ENCODE measurements around the gene TRABD2B.

Gene TRABD2B

DNA sequence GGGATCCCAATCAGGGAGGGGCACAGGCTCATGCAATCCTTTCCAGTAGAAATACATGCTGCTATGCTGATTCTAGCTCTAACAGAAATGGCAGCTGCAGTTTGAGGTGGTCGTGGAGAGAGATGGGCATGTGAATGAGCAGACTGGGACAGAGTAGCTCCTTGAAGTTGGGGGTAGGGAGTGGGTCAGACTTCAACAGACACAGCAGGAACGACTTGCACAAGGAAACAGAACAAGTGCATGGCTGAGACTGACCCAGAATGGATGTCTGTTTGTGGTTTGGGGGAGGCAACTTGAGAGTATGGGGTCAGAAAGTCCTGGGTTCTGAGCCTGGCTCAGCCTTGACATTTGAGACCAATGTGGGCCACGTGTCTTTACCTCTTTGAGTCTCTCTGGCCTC lies 25.1 kb upstream of the TRABD2B start:
- DNase-seq: no peak

DNA sequence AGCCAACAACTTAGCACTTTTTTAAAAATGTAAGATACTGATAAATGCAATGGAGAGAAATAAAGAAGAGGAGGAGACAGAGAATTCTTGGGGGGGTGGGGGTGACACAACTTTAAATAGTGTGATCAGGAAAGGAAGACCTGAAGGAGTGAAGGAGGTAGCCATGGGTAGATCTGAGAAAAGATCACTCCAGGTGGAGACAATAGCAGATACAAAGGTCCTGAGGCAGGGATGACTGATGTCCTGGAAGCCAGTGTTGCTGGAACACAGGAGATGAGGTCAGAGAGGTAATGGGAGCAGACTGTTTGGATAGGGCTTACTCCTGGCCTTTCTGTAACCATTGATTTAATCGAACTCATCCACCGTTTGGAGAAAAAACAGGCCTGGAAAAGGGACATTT lies 24.6 kb upstream of the TRABD2B start:
- DNase-seq: no peak

DNA sequence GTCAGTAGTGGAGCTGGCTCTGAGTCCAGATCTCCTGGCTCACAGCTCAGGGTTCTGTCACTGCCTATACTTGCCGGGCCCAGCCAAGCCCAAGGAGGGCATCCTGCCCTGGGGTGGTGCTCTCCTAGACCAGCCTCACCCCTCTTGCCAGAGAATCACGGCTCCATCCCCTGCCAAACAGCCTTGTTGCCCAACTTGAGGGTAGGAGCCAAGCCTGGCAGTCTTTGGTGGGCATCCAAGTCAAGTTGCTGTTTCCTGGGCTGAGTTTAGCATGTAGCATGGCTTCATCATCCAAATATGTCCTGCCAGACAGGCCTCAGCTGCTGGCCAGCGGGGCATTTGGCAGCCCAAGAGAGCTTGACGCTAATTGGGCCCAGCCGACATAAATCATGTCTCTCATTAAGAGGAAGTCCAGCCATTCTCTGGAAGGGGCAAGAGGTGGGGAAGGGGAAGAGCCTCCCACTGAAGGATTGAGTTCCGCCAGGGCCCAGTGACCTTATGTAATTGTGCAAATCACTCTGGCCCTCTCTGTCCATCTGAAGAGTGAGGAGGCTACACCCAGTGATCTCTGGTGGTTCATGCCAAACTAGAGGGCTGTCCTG lies 22.6 kb upstream of the TRABD2B start:
- DNase-seq: peak in 20 of 58 donors; percentile 7 to 65 (median 28)

DNA sequence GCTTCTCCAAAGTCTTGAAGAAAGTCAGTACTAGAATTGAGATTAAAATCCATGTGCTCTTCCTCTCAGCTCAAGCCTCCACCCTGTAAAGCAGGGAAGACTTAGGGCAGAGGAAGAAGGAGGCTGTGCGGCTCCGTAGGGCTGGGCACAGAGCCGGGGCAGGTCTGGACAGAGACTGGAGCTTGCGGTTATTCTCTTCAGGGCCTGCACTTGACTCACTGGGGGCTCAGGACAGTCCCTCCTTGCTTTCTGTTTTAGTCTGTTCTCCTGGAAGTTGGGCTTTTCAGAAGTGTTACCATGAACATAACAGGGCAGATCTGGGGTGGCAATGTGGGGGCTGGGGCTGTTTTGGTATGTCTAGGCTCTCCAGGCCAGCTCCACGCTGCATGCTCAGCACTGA lies 21.6 kb upstream of the TRABD2B start:
- DNase-seq: no peak

DNA sequence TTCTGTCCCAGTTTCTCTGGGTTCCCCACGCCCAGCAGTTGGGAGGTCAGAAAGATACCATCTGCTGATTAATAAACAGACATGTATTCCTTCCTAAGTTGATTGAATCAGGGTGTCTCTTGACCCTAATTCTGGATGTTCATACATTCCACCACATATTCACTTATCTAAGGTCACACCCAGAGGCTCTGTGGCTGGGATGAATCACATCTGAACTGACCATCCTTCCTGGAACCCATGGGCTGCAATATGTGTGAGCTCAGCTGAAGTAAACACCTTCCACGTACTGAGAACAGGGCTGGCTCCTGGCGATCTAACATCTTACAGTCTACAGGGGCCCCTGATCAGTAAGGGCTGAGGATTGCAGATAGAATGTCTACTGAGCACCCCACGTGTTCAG lies 20.5 kb upstream of the TRABD2B start:
- no peak for DNase-seq

DNA sequence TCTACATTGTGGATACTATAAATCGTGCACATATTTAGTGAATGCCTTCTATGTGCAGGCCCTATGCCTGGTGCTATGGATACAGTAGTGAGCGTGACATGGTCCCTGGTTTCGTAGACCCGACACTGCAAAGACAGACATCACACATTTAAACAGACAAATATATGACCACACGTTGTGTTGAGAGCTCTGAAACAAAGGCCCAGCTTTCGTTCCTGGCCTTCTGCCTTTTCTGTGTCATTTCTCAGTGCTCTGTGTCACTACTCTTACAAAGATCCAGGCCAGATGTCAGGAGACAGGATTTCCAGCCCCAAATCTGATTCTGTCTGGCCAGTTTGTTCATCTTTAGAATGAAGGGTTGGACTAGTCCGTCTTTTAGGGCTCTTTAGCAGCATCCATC lies 19.3 kb upstream of the TRABD2B start:
- no peak for DNase-seq

DNA sequence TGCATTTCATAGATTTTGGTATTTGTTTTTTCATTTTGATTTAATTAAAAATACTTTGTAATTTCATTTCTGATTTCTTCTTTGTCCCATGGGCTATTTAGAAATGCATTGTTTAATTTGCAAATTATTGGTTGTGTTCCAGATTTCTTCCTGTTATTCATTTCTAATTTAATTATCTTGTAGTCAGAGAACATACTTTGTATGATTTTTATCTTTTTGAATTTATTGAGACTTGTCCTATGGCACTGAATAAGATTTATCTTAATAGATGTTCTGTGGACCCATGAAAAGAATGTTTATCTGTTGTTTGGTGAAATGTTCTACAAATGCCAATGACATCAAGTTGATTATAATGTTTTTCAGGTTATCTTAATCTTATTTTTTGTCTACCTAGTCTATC lies 16.1 kb upstream of the TRABD2B start:
- no peak for DNase-seq

DNA sequence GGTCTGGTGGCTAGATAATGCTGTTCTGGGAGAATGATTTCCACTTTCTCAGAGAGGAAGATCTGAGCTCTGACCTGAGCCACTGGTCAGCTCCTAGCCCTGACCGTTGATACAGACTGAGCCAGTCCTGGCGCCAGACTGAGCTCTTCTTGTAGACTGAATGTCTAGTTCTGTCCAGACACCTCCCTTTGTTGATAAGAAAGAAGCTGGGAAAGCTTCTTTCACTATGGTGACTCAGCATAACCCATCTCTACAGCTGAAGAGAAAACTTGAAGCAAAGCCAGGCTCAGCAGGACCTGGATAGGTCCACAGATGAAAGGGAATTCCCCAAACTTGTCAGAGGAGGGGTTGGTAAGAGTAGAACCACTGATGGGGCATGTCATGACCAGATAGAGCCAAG lies 9.9 kb upstream of the TRABD2B start:
- no peak for DNase-seq

DNA sequence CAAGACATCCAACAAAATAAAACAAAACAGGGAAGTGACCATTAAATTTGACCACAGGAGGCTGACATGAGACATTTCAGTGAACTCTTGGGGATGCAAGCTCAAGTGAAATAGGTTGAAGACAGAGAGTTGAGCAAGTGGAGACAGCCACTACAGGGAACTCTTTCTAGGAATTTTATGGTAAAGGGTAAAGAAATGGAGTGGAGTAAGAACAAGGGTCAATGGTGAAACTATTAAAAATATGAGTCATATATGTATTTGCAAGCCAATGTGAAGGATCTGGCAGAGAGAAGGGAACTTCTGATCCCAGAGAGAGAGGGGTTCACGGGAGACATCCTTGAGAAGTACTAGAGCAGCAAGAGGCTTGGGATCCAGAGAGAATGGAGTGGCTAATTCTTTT lies 9.1 kb upstream of the TRABD2B start:
- DNase-seq: no peak

DNA sequence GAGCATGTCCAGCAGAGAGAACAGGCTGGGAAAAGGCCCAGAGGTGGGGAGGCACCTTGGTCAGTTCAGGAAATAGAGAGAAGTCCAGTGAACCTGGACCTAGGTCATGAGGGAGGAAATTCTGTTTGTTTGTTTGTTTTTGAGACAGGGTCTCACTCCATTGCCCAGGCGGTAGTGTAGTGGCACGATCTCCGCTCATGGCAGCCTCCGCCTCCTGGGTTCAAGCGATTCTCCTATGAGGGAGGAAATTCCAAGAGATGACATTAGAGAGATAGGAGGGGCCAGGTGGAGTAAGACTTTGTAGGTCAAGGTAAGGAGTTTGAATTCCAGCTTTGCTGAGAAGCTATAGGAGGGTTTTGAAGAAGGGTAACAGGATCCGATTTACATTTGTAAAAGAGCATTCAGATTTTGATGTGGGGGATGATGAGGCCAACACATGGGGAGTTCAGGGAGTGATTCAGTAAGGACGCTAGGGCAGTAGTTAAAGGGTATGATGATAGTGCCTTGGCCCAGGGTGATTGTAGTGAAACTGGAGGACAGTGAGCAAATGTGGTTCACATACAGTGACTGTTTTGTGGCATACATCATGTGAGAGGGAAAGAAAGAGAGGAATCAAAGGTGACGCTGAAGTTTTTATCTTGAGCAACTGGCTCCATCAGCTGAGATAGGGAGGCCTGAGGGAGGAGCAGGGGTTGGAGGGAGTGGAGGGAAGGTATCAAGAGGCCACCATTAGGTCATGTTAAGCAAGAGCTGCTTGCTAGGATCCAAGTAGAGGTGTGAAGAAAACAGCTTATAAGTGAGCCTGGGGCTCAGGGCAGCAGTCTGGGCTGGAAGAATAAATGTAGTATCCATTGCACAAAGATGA lies 8.3 kb upstream of the TRABD2B start:
- no peak for DNase-seq

DNA sequence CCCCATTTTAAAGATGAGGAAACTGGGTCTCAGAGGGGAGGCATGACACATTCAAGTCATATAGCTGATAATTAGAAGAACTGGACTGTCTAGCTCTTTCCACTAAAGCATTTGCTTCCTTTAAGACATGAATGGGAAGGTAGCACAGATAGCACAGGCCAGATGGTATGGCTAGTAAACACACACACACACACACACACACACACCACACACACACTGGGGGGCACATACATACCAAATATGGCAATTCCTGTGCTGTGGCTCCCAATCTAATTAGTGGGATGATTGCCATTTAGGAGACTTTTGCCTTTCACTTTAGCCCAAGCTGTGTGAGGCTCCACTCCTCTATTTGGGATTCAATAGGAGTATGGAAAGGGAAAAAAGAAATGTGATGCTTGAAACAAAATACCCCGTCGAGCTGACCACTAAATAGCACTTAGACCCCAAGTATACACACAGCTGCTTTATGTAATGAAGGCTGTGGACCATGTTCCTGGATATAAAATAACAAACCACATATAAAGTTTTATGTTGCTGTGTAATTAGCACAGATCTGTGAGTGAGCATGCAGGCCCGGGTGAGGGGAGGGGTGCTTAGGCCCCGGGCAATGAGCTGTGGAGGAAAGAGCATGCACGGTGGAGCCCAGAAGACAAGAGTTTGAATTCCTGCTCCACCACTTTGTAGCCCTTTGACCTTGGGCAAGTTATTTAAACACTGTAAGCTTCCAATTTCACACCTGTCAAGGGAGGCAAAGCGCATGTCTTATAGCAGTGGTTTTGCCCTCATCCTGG lies 6.8 kb upstream of the TRABD2B start:
- no peak for DNase-seq

DNA sequence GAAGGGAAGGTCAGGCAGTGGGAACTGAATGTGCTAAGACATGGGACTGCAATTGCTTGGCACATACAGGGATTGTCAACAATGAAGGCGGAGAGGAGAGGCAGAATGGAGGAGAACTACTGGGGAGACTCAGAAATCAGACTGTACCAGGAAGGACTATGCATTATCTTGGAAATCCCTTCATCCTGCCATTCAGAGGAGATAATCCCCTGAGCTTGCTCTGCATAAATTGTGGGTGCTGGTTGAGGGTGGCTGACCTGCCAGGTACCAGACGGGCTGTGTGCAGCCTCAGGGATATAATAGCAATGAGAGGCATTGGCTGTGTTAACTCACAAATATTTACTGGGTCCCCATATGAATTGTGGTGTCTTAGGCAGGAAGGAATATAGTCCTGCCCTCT lies 5.0 kb upstream of the TRABD2B start:
- DNase-seq: no peak

DNA sequence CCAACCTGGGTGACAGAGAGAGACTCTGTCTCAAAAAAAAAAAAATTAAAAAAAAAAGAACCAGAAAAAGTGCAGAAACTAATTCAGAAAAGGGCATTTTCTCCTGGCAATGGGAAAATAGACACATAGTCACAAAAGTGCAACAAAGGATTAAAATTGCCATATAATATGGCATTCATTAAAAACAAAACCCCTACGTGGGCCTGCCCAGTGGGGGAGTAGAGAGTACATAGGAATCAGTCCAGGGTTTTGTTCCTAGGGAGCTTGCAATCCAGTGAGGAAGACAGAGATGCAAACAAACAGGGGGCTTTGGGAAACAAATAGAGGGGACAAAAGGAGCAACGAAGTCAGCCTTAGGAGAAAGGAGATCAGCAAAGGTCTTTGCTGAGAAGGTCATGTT lies 4.5 kb upstream of the TRABD2B start:
- DNase-seq: no peak

DNA sequence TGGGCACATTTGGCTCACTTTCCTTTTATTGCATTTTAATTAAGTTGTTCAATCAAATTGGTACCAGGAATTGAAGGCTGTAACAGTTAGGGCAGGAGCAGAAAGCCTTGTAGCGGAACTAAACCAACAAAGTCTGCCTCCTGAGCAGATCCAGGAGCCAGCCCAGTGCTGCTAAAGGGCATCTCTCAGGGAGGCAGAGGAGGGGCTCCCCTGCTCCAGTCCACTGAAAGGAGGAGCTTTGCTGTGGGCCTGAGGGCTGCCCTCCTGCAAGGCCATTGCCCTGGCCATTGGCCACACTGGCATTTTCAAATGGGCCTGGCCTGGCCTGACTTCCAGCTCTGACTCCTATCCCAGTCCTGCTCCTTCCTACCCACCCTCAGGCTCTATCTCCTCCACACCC lies 3.7 kb upstream of the TRABD2B start:
- no peak for DNase-seq

DNA sequence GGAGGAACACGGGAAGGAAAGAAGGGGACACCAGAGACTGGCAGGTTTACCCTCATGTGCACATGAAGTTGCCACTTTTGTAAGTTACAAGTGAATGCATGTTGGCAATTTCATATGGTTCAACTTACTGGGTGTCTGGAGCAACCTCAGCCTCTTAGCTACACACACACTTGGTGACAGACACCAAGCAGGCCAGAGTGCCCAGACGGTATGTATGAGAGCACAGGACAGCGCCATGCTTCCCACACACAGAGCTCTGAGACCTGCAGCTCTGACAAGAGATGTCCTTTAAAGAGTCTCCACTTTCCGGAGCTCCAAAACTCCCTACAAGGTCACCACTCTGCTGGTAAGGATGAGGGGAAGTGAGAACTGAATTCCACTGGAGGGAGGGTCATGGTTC lies 1.9 kb upstream of the TRABD2B start:
- no peak for DNase-seq

DNA sequence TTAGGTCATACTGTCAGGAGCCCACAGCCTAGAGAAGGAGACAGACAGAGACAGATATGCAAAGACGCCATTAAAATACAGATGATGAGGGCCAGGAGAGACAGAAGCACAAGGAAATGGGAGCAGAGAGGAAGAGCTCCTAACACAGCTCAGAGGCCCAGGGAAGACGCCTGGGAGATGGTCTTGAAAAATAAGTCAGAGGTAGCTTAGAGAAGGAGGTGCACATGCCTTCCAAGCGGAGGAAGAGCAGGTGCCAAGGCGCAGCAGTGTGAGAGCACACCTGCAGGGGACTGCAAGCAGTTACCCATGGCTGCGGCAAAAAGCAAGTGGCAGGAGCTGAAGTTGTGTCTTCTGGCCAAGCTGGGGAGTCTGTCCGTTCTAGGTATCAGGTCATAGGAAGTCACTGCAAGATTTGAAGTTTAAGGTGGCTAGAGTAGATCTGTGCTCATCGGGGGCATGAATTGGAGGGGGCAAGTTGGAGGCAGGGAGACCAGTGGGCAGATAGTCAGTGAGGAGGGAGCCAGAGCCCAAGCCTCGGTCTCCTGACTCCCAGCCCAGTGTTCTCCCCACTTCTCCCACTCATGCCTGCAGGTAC lies 1.3 kb upstream of the TRABD2B start:
- no peak for DNase-seq

DNA sequence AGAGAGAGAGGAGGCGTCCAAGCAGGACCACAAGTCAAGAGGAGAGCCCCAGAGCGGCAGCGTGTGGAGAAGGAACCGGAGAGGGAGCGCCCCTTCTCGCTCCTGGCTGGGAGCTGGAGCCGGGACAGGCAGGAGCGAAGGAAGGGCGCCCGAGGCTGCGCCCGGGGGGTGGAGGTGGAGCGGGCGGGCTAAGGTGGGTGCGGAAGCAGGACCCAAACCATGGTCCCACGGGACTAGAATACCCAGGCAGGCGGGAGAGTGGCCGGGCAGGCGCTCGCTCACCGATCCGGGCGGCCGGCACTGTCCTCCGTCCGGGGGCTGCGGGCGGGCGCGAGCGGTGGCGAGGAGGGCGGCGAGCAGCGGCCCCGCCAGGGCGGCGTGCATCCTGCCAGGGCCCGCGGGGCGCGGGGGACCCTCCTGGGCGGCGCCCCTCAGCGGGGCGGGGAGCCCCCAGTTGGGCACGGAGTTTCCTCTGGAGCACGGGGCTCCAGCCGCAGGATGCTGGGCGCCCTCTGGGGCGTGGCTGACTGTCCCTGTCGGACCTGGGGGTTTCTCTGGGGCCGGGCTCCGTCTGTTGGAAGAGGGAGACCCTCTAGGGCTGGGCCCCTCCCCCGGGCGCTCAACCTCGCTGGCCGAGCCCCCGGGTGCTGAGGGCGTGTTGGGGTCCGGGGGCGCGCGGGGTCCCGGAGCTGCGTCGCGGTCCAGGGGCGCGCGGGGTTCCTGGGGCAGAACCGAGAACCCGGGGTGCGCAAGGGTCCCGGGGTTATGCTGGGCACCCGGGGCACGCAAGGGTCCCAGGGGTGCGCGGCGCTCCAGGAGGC lies 569 bp downstream of the TRABD2B start:
- no peak for DNase-seq

DNA sequence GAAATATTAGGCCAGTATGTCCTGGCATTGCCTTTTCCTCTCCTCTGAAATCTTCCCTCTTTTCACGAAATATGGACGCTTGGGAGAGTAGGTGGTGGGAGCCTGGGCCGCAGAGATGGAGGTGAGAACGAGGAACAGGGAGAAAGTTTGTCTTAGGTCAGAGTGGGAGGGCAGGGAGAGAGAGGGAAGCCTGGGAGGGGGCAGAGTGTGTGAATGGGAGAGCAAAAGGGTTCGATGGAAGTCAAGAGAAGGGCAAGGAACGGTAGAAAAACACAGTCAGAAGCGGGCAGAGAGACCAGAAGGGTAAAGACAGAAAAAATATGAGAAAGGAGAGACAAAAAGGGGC lies 1.2 kb downstream of the TRABD2B start:
- no peak for DNase-seq

DNA sequence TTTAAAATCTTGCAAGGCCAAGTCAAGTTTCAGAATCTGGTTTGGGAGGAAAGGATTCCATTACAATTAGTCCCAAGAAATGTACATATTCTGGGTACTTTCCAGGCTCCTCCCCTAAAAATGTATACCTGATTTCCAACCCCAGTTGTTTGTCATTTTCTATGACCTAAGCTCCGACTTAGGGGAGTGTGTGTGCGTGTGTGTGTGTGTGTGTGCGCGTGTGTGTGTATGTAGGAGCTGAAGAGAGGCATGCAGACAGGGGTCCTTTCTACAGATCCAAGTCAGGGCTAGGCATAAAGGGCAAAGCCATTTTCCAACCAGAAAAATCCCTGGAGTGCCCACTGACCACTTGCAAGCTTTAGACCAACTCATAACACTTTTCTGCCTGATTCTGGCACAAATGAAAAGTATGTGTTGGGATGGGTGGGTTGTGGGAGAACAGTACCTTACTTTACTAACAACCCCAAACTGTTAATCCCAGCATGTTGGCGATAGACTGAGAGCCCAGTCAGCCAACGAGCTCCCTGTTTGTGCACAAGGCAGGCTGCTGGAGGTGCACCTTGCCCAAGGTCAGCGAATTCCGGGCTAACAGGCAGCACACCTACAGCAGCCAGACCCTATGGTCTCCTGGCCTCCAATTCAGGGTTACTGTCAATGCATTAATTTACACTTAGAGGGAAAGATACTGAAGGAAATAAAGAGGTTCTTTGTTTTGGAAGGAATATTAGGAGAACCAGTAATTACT lies 1.7 kb downstream of the TRABD2B start:
- DNase-seq: no peak

DNA sequence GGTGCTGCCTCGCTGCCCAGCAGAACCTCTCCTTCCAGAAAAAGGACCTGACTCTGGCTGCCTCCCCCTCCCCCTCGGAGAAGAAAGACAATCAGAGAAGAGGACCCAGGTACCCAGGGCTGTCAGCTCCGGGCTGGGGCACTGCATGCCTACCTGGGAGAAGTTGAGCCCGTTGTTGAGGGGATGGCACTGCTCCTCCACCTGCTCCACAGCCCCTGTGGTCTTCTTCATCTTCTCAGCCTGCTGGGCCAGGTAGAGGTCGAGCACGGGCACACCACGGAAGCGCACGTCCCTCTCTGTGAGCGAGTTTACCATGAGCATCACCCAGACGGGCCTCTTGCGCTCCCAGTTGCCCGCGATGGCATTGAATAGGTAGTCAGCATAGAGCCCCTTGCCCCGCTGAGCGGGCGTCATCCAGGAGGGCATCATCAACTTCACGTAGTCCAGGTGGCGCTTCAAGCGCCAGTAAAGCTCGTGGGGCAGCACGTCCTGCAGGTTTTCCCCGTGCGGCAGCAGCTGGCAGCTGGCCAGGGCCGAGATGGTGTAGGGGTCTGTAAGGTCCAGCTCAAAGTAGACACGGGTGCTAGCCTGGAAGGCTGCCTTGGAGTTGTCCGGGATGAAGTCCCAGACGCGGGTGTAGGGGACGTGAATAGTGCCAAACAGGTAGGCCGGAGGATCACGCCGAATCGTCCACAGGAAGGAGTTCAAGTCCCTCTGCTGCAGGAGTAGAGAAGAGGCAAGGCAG lies 3.1 kb downstream of the TRABD2B start:
- DNase-seq: no peak

Measured in anterior cingulate cortex (tissue), 58 donors.